K562 (cell line): ENCODE results near the gene OCRL. TPM values are rescaled to one million over a fixed set of nuclear protein-coding genes. Genes with fewer than 3 reads are reported as not detected.
A peak's percentile ranks its signal among the peaks of the same experiment; 100 is the strongest.

Source experiments
- ATAC-seq: fragments of 200-7000 bp; cut with Tn5 transposase; 3 replicates; pipeline ENCODE4 v1.9.1; 2020; ENCODE audit warnings: moderate library complexity
- BruUV-seq: library from RNA; stranded (reverse); fragments of 400-500 nt; replicated peaks from 2 replicates; lab custom pipeline; 2021; lab: Mats Ljungman, UMichigan
- CTCF ChIA-PET: fragments of 300-600 bp; formaldehyde crosslinking; extraction: SDS; loops from one replicate; lab custom pipeline; 2021; ENCODE audit warnings: low intra/inter-chr PET ratio; lab: Yijun Ruan, JAX
- POLR2A ChIA-PET: fragments of 300-600, 350-650 bp; sonication (Branson Sonifier 250); formaldehyde crosslinking; extraction: SDS; loops from one replicate; lab custom pipeline; 2021; ENCODE audit warnings: antibody characterized with exemption, inconsistent platforms; lab: Yijun Ruan, JAX
- DNase-seq, 4 experiments: peaks; one replicate each; pipeline versions ENCODE4 v3.0.0 to v3.0.0-alpha.2; 2011 to 2018; ENCODE audit warnings: low spot score in 3 of 4, mixed read lengths in 3 of 4; ENCODE audit errors: extremely low read depth in 1 of 4
- FAIRE-seq: peaks from 2 replicates; lab custom pipeline; 2011; peaks lifted over from hg19 to GRCh38; lab: Jason Lieb, UNC
- H2AFZ ChIP-seq: 2 replicates; pipeline ENCODE4 v1.6.0; 2011; ENCODE audit warnings: low read depth, low read length, control low read depth, inconsistent platforms
- H3K27ac ChIP-seq: fragments of 200-600 bp; 3 replicates; pipeline ENCODE4 v1.8.0; 2011; ENCODE audit warnings: low read depth, mild to moderate bottlenecking, control low read depth, inconsistent platforms, low read length, moderate library complexity, mixed read lengths; ENCODE audit errors: extremely low read depth
- H3K27me3 ChIP-seq, 2 experiments: fragments of 300-600 bp in 1 of 2; 2 replicates in 1 of 2; 3 replicates in 1 of 2; pipeline versions ENCODE4 v1.6.0 to v1.8.0; 2011; ENCODE audit warnings: inconsistent platforms in 2 of 2, low read length in 2 of 2, mild to moderate bottlenecking in 1 of 2, mixed read lengths in 1 of 2, moderate library complexity in 1 of 2; ENCODE audit not compliant: control insufficient read depth in 2 of 2, insufficient read depth in 2 of 2
- H3K36me3 ChIP-seq: fragments of 300-600 bp; 3 replicates; pipeline ENCODE4 v1.8.0; 2011; ENCODE audit warnings: mild to moderate bottlenecking, low read length, inconsistent platforms; ENCODE audit not compliant: control insufficient read depth, insufficient read depth
- H3K4me1 ChIP-seq, 2 experiments: fragments of 200-600 bp in 1 of 2; replicated peaks in 1 of 2; 2 replicates in 1 of 2; 3 replicates in 1 of 2; pipeline versions ENCODE4 v1.5.1 to v1.8.0; 2011; ENCODE audit warnings: inconsistent platforms in 2 of 2, low read length in 2 of 2, mild to moderate bottlenecking in 1 of 2, mixed read lengths in 1 of 2, moderate library complexity in 1 of 2; ENCODE audit not compliant: control insufficient read depth in 2 of 2, insufficient read depth in 2 of 2
- H3K4me2 ChIP-seq: 2 replicates; pipeline ENCODE4 v1.6.1; 2011; ENCODE audit warnings: low read length, control low read depth, inconsistent platforms, mixed read lengths; ENCODE audit not compliant: insufficient read depth
- H3K4me3 ChIP-seq: fragments of 200-600 bp; sonication (generic), shearing (Covaris generic); 2 replicates; pipeline ENCODE4 v1.5.1; 2016; ENCODE audit warnings: control low read depth, inconsistent platforms
- H3K79me2 ChIP-seq: fragments of 200-600 bp; 3 replicates; pipeline ENCODE4 v1.8.0; 2011; ENCODE audit warnings: low read length, inconsistent platforms; ENCODE audit not compliant: control insufficient read depth, insufficient read depth
- H3K9ac ChIP-seq, 2 experiments: 2 replicates each; pipeline versions ENCODE4 v1.6.0 to v1.6.1; 2011; ENCODE audit warnings: low read depth in 2 of 2, low read length in 2 of 2, control low read depth in 1 of 2, inconsistent platforms in 1 of 2, mild to moderate bottlenecking in 1 of 2, mixed read lengths in 1 of 2; ENCODE audit not compliant: insufficient read depth in 1 of 2
- H3K9me1 ChIP-seq: one replicate; pipeline ENCODE4 v1.6.0; 2011; ENCODE audit warnings: inconsistent platforms, mild to moderate bottlenecking, low read length, moderate library complexity; ENCODE audit not compliant: control insufficient read depth, insufficient read depth
- H3K9me3 ChIP-seq: replicated peaks from 2 replicates; pipeline ENCODE4 v1.5.1; 2011; ENCODE audit warnings: low read depth, low read length, inconsistent platforms; ENCODE audit not compliant: control insufficient read depth, insufficient read depth
- H4K20me1 ChIP-seq: replicated peaks from 2 replicates; pipeline ENCODE4 v1.6.1; 2011; ENCODE audit warnings: low read length, inconsistent platforms, mixed read lengths; ENCODE audit not compliant: control insufficient read depth, insufficient read depth
- ARNT ChIP-seq, 2 experiments: fragments of 450-650 bp; IDR thresholded peaks; 2 replicates each; pipeline ENCODE4 v1.6.1; 2016; ENCODE audit warnings: mild to moderate bottlenecking in 1 of 2
- KLF1 ChIP-seq: fragments of 450-650 bp; IDR thresholded peaks from 2 replicates; pipeline ENCODE4 v1.6.1; 2016; ENCODE audit warnings: missing genetic modification characterization, missing compliant biosample characterization
- MAFK ChIP-seq: IDR thresholded peaks from 2 replicates; pipeline ENCODE4 v1.6.1; 2011; ENCODE audit warnings: low read length, improper control_type of control experiment
- MYNN ChIP-seq, 2 experiments: sonication (generic); formaldehyde crosslinking in 1 of 2; IDR thresholded peaks; 2 replicates each; pipeline versions ENCODE4 v1.5.0 to v1.6.1; 2016 to 2020; ENCODE audit warnings: antibody characterized with exemption in 1 of 2, missing genetic modification reagents in 1 of 2
- PHB ChIP-seq: fragments of 250-450 bp; sonication (Bioruptor Pico); IDR thresholded peaks from 2 replicates; pipeline ENCODE4 v1.5.0; 2021
- PHF8 ChIP-seq: fragments of 200-600 bp; sonication (generic); IDR thresholded peaks from 2 replicates; pipeline ENCODE4 v1.6.1; 2012; ENCODE audit warnings: mixed run types, mild to moderate bottlenecking, inconsistent platforms, low read length, moderate library complexity, borderline replicate concordance
- SAFB ChIP-seq: fragments of 200-400 bp; formaldehyde crosslinking; IDR thresholded peaks from 2 replicates; pipeline ENCODE4 v1.6.1; 2017; ENCODE audit warnings: low read depth, low read length, borderline replicate concordance
- SETDB1 ChIP-seq: IDR thresholded peaks from one replicate; pipeline ENCODE4 v1.6.1; 2012; ENCODE audit warnings: low read length, control low read depth, inconsistent platforms
- SRSF9 ChIP-seq: fragments of 200-400 bp; formaldehyde crosslinking; IDR thresholded peaks from 2 replicates; pipeline ENCODE4 v1.6.1; 2017; ENCODE audit warnings: low read depth, low read length, borderline replicate concordance
- TRIM24 ChIP-seq, 2 experiments: fragments of 450-650 bp; IDR thresholded peaks; 2 replicates each; pipeline ENCODE4 v1.6.1; 2016
- YBX1 ChIP-seq: fragments of 450-650 bp; IDR thresholded peaks from 2 replicates; pipeline ENCODE4 v1.7.1; 2016; ENCODE audit warnings: mild to moderate bottlenecking
- ZNF134 ChIP-seq: fragments of 250-450 bp; sonication (Bioruptor Pico); conservative IDR thresholded peaks from 2 replicates; pipeline ENCODE4 v1.4.0; 2020
- ZNF217 ChIP-seq: sonication (generic); formaldehyde crosslinking; IDR thresholded peaks from 2 replicates; pipeline ENCODE4 v1.8.0; 2022; ENCODE audit warnings: mild to moderate bottlenecking, missing genetic modification reagents
- ZNF232 ChIP-seq: sonication (generic); formaldehyde crosslinking; IDR thresholded peaks from 2 replicates; pipeline ENCODE4 v1.8.0; 2022; ENCODE audit warnings: mild to moderate bottlenecking, missing genetic modification reagents
- ZNF445 ChIP-seq: fragments of 250-450 bp; sonication (Bioruptor Pico); IDR thresholded peaks from 2 replicates; pipeline ENCODE4 v1.4.0; 2020; ENCODE audit warnings: low read depth, mild to moderate bottlenecking, moderate library complexity
- WGBS: fragments of 100-300 bp; shearing (Covaris generic); methylation state at CpG from one replicate; pipeline ENCODE4 v1.1.6; 2016; ENCODE audit warnings: low coverage, mixed read lengths; ENCODE audit not compliant: insufficient coverage; ENCODE audit errors: missing lambda C conversion rate; 5-methylcytosine and 5-hydroxymethylcytosine counted together
- in situ Hi-C: fragments of 300-500 bp; cut with MboI; formaldehyde crosslinking; loops from 4 replicates; pipeline ENCODE4 v1.15.0; 2018; ENCODE audit warnings: inconsistent platforms, mixed read lengths
- intact Hi-C: fragments of 100-400 bp; cut with micrococcal nuclease; formaldehyde crosslinking; loops from 2 replicates; pipeline ENCODE4 v1.14.2; 2022
- polyA plus RNA-seq, 8 experiments: library from polyadenylated mRNA; depleted of rRNA in 4 of 8; stranded (reverse) in 5 of 8; unstranded in 3 of 8; fragments of >200 nt; fragmentation: Nextera tagmentation in 2 of 8; fragmentation: Illumina TruSeq in 1 of 8; extraction: Ambion mirVana in 2 of 8; extraction: Trizol in 1 of 8; gene quantifications; 2 replicates each; pipeline versions ENCODE4 v1.2.1 to v1.2.3, GENCODE V29; 2011 to 2014; ENCODE audit warnings: inconsistent platforms in 1 of 8, missing spikeins in 1 of 8
- total RNA-seq, 7 experiments: library from RNA; depleted of rRNA in 6 of 7; stranded (reverse); fragments of >200 nt in 6 of 7; fragmentation: Illumina TruSeq in 2 of 7; extraction: Trizol in 2 of 7; gene quantifications; 2 replicates each; pipeline versions ENCODE4 v1.2.1 to v1.2.3, GENCODE V29; 2011 to 2021; ENCODE audit warnings: low replicate concordance in 1 of 7
- TF ChIP-seq, protein P1 (sequence below): IDR thresholded peaks from 2 replicates; pipeline ENCODE4 v1.6.1; 2014; ENCODE audit warnings: antibody characterized with exemption

Gene OCRL
- total and polyA plus RNA-seq, 9 of the 15 experiments (the other 6 are each of a cell fraction or from before 2014, with no cell fraction given) = 2.2 to 23.4 (median 11.9) TPM

GRCh38 chrX:129496625-129497024 lies 43.4 kb upstream of the OCRL start:
- in situ Hi-C loops = no loop called here
- H2AFZ ChIP-seq = no peak overlapping the region
- no peak overlapping the region for H3K27ac ChIP-seq
- no peak overlapping the region for H3K4me3 ChIP-seq
- no peak overlapping the region for H3K4me2 ChIP-seq
- no peak for DNase-seq
- no peaks in the 10 kb centered on the region for H3K36me3 ChIP-seq
- no TSS peak for BruUV-seq
- ATAC-seq = no peak
- H3K27me3 ChIP-seq = no peaks in the 10 kb centered on the region
- no peaks in the 10 kb centered on the region for H3K9me1 ChIP-seq
- no peaks in the 10 kb centered on the region for H3K79me2 ChIP-seq
- TF ChIP-seq SAFB (no peak), TRIM24 (IDR thresholded peaks at IDR 0.05) (no peak), ZNF134 (CRISPR knock-in tag) (no peak), SRSF9 (no peak), MAFK (no peak)
- H3K4me1 ChIP-seq = no peaks in the 10 kb centered on the region
- H3K9ac ChIP-seq = no peak overlapping the region
- no peaks in the 10 kb centered on the region for H4K20me1 ChIP-seq
- intact Hi-C loops = no loop called here
- H3K9me3 ChIP-seq = no peaks in the 10 kb centered on the region
- CTCF ChIA-PET = no interaction called here
- 7% methylated on average over 6 of the region's 6 CpGs for WGBS
- FAIRE-seq = no peak
- POLR2A ChIA-PET = no interaction called here

- no TSS peak for BruUV-seq
- H3K79me2 ChIP-seq = no peaks in the 10 kb centered on the region
- POLR2A ChIA-PET = no interaction called here
- no peaks in the 10 kb centered on the region for H3K4me1 ChIP-seq
- no peaks in the 10 kb centered on the region for H3K9me3 ChIP-seq
- CTCF ChIA-PET = no interaction called here
- in situ Hi-C loops (no loop called here), intact Hi-C loops (no loop called here)
- H3K9me1 ChIP-seq = no peaks in the 10 kb centered on the region
- WGBS = 0% methylated on average over 3 of the region's 3 CpGs
- H4K20me1 ChIP-seq = no peaks in the 10 kb centered on the region
- no peak overlapping the region for H3K4me3 ChIP-seq
- no peaks in the 10 kb centered on the region for H3K36me3 ChIP-seq
- ATAC-seq (no peak), DNase-seq (no peak), FAIRE-seq (no peak)
- no peak overlapping the region for H3K27ac ChIP-seq
- H2AFZ ChIP-seq = no peak overlapping the region
- H3K9ac ChIP-seq = no peak overlapping the region
- H3K4me2 ChIP-seq = no peak overlapping the region
- no peaks in the 10 kb centered on the region for H3K27me3 ChIP-seq
- no peak for TF ChIP-seq PHB
- TF ChIP-seq ZNF445 (CRISPR knock-in tag) = no peak
- peak; percentile 99 for TF ChIP-seq MYNN (IDR thresholded peaks at IDR 0.05)
- peak; percentile 87 for TF ChIP-seq MYNN (CRISPR knock-in tag; IDR thresholded peaks at IDR 0.05)
- no peak for TF ChIP-seq YBX1
- TF ChIP-seq ZNF232 = no peak
- no peak for TF ChIP-seq PHF8
- no peak for TF ChIP-seq KLF1 (tag)
- TF ChIP-seq ARNT (IDR thresholded peaks at IDR 0.05) = no peak
- TF ChIP-seq ZNF217 = no peak
- TF ChIP-seq, protein P1, sequence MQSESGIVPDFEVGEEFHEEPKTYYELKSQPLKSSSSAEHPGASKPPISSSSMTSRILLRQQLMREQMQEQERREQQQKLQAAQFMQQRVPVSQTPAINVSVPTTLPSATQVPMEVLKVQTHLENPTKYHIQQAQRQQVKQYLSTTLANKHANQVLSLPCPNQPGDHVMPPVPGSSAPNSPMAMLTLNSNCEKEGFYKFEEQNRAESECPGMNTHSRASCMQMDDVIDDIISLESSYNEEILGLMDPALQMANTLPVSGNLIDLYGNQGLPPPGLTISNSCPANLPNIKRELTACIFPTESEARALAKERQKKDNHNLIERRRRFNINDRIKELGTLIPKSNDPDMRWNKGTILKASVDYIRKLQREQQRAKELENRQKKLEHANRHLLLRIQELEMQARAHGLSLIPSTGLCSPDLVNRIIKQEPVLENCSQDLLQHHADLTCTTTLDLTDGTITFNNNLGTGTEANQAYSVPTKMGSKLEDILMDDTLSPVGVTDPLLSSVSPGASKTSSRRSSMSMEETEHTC = no peak
- no peak for TF ChIP-seq SETDB1
Measured at GRCh38 chrX:129497146-129497843, 42.8 kb upstream of the OCRL start.
